ENCODE data around the gene TDRD3.

Gene TDRD3

DNA sequence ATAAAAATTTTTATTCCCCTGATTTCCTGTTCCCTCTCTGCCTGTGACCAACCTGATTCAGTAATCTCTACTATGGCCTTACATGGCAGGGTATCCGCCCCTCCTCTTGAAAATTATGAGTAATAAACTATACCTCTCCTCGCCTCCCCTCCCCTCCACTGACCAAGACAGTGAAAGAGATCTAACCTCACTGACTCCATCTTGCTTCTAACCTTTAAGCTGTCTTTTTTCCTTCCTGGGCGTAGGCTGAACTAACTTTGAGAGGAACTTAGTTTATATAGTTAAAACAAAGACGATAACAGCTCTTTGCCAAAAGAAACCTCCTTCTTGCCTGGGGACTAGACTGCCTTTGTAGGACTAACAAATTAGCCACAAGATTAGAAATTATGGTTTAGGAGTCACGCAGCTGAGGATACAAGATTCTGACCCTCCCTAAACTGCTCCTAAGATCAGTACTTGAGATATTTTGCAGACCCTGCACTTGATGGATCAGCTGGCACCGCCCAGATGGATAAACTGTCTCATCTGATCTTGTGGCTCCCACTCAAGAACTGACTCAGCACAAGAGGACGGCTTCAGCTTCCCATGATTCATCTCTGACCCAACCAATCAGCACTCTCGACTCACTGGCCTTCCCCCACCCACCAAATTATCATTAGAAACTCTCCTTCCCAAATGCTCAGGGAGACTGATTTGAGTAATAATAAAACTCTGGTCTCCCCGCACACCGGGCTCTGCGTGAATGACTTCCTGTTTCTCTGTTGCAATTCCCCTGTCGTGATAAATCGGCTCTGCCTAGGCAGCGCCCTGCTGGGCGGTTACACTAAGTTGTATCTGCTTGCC lies 187.1 kb downstream of the TDRD3 start:
- peaks cover 3% of the 10 kb centered on the region for H3K4me1 Mint-ChIP-seq
- no peaks in the 10 kb centered on the region for H3K36me3 Mint-ChIP-seq (ENCODE audit: low read depth)
- TF ChIP-seq, protein P1, sequence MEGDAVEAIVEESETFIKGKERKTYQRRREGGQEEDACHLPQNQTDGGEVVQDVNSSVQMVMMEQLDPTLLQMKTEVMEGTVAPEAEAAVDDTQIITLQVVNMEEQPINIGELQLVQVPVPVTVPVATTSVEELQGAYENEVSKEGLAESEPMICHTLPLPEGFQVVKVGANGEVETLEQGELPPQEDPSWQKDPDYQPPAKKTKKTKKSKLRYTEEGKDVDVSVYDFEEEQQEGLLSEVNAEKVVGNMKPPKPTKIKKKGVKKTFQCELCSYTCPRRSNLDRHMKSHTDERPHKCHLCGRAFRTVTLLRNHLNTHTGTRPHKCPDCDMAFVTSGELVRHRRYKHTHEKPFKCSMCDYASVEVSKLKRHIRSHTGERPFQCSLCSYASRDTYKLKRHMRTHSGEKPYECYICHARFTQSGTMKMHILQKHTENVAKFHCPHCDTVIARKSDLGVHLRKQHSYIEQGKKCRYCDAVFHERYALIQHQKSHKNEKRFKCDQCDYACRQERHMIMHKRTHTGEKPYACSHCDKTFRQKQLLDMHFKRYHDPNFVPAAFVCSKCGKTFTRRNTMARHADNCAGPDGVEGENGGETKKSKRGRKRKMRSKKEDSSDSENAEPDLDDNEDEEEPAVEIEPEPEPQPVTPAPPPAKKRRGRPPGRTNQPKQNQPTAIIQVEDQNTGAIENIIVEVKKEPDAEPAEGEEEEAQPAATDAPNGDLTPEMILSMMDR (IDR thresholded peaks at IDR 0.05; ENCODE audit: unreplicated experiment in 3 of 3): no peak
- H3K27ac Mint-ChIP-seq: no peak overlapping the region
- peaks cover 8% of the 10 kb centered on the region for H3K9me3 Mint-ChIP-seq
- peak overlapping the region; percentile 16 to 59 (median 21) for H3K4me3 Mint-ChIP-seq
- H3K27me3 Mint-ChIP-seq (ENCODE audit: low read depth): no peaks in the 10 kb centered on the region

DNA sequence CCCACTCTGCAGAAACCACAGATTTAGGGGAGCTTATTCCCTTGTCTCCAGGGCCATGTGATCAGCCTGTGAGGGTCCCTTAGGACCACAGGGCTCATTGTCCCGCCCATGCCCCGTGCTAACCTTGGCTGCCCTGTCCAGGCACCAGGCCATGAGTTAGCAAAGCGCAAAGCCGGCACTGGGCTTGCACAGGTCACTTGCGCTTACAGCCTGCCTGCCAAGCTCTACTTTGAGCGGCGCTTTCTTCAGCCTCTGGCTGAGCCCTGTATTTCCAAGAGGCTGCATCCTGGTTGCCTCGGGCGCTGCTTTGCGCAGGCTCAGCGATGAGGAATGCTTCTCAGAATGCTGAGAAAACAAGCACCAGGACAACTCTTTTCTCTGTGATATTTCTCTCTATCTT lies 188.0 kb downstream of the TDRD3 start:
- TF ChIP-seq, protein P1 (IDR thresholded peaks at IDR 0.05; ENCODE audit: unreplicated experiment in 3 of 3): no peak
- Mint-ChIP-seq H3K4me1 (peaks cover 3% of the 10 kb centered on the region), H3K9me3 (peaks cover 8% of the 10 kb centered on the region), H3K27ac (no peak overlapping the region), H3K36me3 (ENCODE audit: low read depth) (no peaks in the 10 kb centered on the region), H3K27me3 (ENCODE audit: low read depth) (no peaks in the 10 kb centered on the region), H3K4me3 (peak overlapping the region in 1 of 3 experiments; percentile 11)

DNA sequence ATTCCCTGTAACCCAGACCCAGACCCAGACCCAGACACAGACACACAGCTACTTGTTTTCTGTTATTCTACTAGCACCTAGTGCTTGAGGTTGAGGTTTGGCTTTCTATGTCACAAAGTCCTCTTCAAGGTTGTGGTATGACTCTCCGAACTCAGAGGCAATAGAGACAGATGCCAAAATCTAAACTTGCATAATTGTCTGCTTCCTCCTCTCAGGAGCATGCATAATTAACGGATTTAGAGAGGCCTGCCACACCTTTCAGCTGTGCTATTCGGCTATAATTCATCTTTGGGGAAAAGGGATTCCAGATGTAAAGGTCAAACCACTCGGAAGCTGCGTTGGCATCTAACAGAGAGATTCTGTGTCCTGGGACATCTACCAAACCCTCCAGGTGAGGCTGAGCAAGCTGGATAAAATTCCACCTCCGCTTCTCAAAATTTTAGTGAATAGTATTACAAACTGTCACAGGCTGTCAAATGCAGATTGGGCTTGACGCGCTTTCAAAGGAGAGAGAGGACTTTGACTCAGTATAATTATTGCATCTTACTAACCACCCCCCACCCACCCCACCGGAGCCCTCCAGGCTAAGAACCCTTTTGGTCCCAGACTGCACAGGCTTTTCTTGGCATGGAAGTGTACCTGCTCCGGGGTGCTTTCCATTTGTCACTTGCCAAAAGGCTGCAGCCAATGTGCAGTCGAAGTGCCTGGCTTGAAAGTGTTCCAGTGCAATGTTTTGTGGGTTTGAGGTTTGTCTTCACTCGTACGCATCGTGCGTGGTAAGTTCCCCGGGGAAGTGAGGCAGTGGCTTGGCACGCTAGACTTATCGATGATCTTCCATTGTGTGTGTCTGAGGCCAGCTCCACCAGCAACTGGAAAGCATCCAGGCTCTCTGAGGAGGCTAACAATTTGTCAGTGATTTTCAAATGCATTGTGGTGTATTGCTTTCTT lies 194.1 kb downstream of the TDRD3 start:
- Mint-ChIP-seq H3K4me3 (no peak overlapping the region), H3K4me1 (peaks cover 7% of the 10 kb centered on the region), H3K27me3 (ENCODE audit: low read depth) (peaks cover 4% of the 10 kb centered on the region), H3K9me3 (peaks cover 2% of the 10 kb centered on the region), H3K36me3 (ENCODE audit: low read depth) (no peaks in the 10 kb centered on the region), H3K27ac (no peak overlapping the region)
- TF ChIP-seq, protein P1 (IDR thresholded peaks at IDR 0.05; ENCODE audit: unreplicated experiment in 3 of 3): no peak

DNA sequence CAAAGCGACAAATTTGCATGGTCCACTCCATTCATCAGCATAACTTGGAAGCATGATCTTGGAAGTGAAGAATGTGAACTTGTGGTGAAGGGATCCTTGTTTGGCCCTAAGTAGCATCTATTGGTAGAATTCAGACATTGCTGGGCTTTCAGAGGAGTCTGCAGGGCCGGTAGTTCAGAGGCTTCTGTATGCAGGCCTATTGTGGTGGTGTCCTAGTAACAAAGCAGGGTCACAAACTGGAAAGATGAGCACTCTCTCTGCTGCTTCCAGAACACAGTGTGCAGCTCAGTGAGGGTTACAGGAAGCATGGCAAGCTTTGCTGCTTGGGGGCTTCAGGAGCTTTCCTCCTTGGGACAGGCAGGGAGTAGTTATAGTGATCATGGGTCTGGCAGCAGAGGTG lies 206.0 kb downstream of the TDRD3 start:
- TF ChIP-seq, protein P1 (IDR thresholded peaks at IDR 0.05; ENCODE audit: unreplicated experiment in 3 of 3): no peak
- Mint-ChIP-seq H3K4me1 (no peaks in the 10 kb centered on the region), H3K4me3 (no peak overlapping the region), H3K27ac (no peak overlapping the region), H3K9me3 (no peaks in the 10 kb centered on the region), H3K36me3 (ENCODE audit: low read depth) (no peaks in the 10 kb centered on the region), H3K27me3 (ENCODE audit: low read depth) (no peaks in the 10 kb centered on the region)

DNA sequence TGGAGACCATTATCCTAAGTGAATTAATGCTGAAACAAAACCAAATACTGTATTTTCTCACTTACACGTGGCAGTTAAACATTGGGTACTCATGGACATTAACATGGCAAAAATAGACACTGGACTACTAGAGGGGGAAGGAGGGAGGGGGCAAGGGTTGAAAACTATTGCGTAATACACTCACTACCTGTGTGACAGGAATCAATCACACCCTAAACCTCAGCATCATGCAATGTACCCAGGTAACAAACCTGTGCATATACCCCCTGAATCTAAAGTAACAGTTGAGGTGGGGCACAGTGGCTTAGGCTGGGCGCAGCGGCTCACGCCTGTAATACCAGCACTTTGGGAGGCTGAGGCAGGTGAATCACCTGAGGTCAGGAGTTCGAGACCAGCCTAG lies 207.0 kb downstream of the TDRD3 start:
- Mint-ChIP-seq H3K27me3 (ENCODE audit: low read depth) (no peaks in the 10 kb centered on the region), H3K4me3 (no peak overlapping the region), H3K36me3 (ENCODE audit: low read depth) (no peaks in the 10 kb centered on the region), H3K9me3 (no peaks in the 10 kb centered on the region), H3K4me1 (no peaks in the 10 kb centered on the region), H3K27ac (no peak overlapping the region)
- TF ChIP-seq, protein P1 (IDR thresholded peaks at IDR 0.05; ENCODE audit: unreplicated experiment in 3 of 3): no peak
